GM12878 (cell line): ENCODE data around the gene ACVR1C. TPM values are rescaled to one million over a fixed set of nuclear protein-coding genes. Genes with fewer than 3 reads are reported as not detected.

ENCODE experiments used
- ATAC-seq: fragments of 200-7000 bp; cut with Tn5 transposase; 3 replicates; pipeline ENCODE4 v1.9.1; 2020; ENCODE audit warnings: mild to moderate bottlenecking, moderate library complexity
- BruUV-seq: library from RNA; stranded (reverse); fragments of 400-500 nt; replicated peaks from 2 replicates; lab custom pipeline; 2021; lab: Mats Ljungman, UMichigan
- CTCF ChIA-PET: fragments of 300-600 bp; sonication (Branson Sonifier 250); formaldehyde crosslinking; extraction: SDS; loops from one replicate; lab custom pipeline; 2021; ENCODE audit warnings: inconsistent platforms; lab: Yijun Ruan, JAX
- POLR2A ChIA-PET: fragments of 350-600 bp; formaldehyde crosslinking; extraction: SDS; loops from one replicate; lab custom pipeline; 2021; ENCODE audit warnings: inconsistent platforms; lab: Charles Lee
- RAD21 ChIA-PET: fragments of 300-600 bp; sonication (Branson Sonifier 250); formaldehyde crosslinking; loops from one replicate; lab custom pipeline; 2023; ENCODE audit warnings: antibody characterized with exemption; ENCODE audit not compliant: unreplicated experiment; lab: Charles Lee
- SMC1A ChIA-PET: fragments of 300-600 bp; sonication (Branson Sonifier 250); formaldehyde crosslinking; loops from one replicate; lab custom pipeline; 2023; ENCODE audit not compliant: unreplicated experiment, uncharacterized antibody; lab: Charles Lee
- DNase-seq: peaks from one replicate; pipeline ENCODE4 v3.0.0-alpha.2; 2011; ENCODE audit warnings: low read depth, low spot score
- FAIRE-seq: peaks from 3 replicates; lab custom pipeline; 2011; peaks lifted over from hg19 to GRCh38; lab: Jason Lieb, UNC
- H2AFZ ChIP-seq: 2 replicates; pipeline ENCODE4 v1.6.0; 2011; ENCODE audit warnings: low read depth, low read length, control low read depth; ENCODE audit not compliant: control insufficient read depth
- H3K27ac ChIP-seq: 2 replicates; pipeline ENCODE4 v1.5.1; 2011; ENCODE audit warnings: control low read depth; ENCODE audit not compliant: control insufficient read depth, insufficient read depth
- H3K27me3 ChIP-seq, 2 experiments: replicated peaks in 1 of 2; 2 replicates each; pipeline versions ENCODE4 v1.6.0 to v1.6.1; 2011; ENCODE audit warnings: low read length in 1 of 2; ENCODE audit not compliant: control insufficient read depth in 2 of 2, insufficient read depth in 2 of 2
- H3K36me3 ChIP-seq, 2 experiments: 2 replicates each; pipeline ENCODE4 v1.5.1; 2011; ENCODE audit warnings: low read length in 1 of 2; ENCODE audit not compliant: control insufficient read depth in 2 of 2, insufficient read depth in 2 of 2
- H3K4me1 ChIP-seq: 2 replicates; pipeline ENCODE4 v1.6.1; 2011; ENCODE audit warnings: mild to moderate bottlenecking, low read length, moderate library complexity, mixed read lengths; ENCODE audit not compliant: control insufficient read depth, insufficient read depth
- H3K4me2 ChIP-seq: 2 replicates; pipeline ENCODE4 v1.6.0; 2011; ENCODE audit warnings: control low read depth; ENCODE audit not compliant: control insufficient read depth, insufficient read depth
- H3K4me3 ChIP-seq: fragments of 200-600 bp; sonication (generic); 2 replicates; pipeline ENCODE4 v1.5.1; 2016
- H3K79me2 ChIP-seq: 2 replicates; pipeline ENCODE4 v1.6.0; 2011; ENCODE audit warnings: low read length; ENCODE audit not compliant: control insufficient read depth, insufficient read depth
- H3K9ac ChIP-seq: 2 replicates; pipeline ENCODE4 v1.8.0; 2011; ENCODE audit warnings: low read length, control low read depth, mixed read lengths; ENCODE audit not compliant: control insufficient read depth, insufficient read depth
- H3K9me3 ChIP-seq: replicated peaks from 3 replicates; pipeline ENCODE4 v1.5.1; 2011; ENCODE audit warnings: mild to moderate bottlenecking, low read length; ENCODE audit not compliant: control insufficient read depth, insufficient read depth
- H4K20me1 ChIP-seq: 2 replicates; pipeline ENCODE4 v1.6.0; 2011; ENCODE audit not compliant: control insufficient read depth, insufficient read depth
- CEBPB ChIP-seq, 2 experiments: fragments of 150-350 bp in 1 of 2; IDR thresholded peaks; 2 replicates each; pipeline ENCODE4 v1.6.1; 2012 to 2014; ENCODE audit warnings: low read depth in 2 of 2, low read length in 2 of 2, borderline replicate concordance in 1 of 2, inconsistent platforms in 1 of 2
- ETV6 ChIP-seq, 2 experiments: fragments of 450-650 bp in 1 of 2; IDR thresholded peaks in 1 of 2; conservative IDR thresholded peaks in 1 of 2; 2 replicates each; pipeline ENCODE4 v1.6.1; 2014; ENCODE audit warnings: antibody characterized with exemption in 1 of 2, borderline replicate concordance in 1 of 2, low read depth in 1 of 2, mild to moderate bottlenecking in 1 of 2, moderate library complexity in 1 of 2
- GATAD2B ChIP-seq: fragments of 450-650 bp; conservative IDR thresholded peaks from 2 replicates; pipeline ENCODE4 v1.6.1; 2017; ENCODE audit warnings: low read depth, mild to moderate bottlenecking, moderate library complexity
- MEF2B ChIP-seq: fragments of 450-650 bp; IDR thresholded peaks from 2 replicates; pipeline ENCODE4 v1.6.1; 2018; ENCODE audit warnings: mild to moderate bottlenecking, moderate library complexity; ENCODE audit not compliant: partially characterized antibody, poor library complexity, severe bottlenecking
- MXI1 ChIP-seq: fragments of 150-350 bp; IDR thresholded peaks from 2 replicates; pipeline ENCODE4 v1.6.1; 2011; ENCODE audit warnings: low read depth, mild to moderate bottlenecking, inconsistent platforms, low read length, improper control_type of control experiment
- MYB ChIP-seq: fragments of 150-350 bp; IDR thresholded peaks from 2 replicates; pipeline ENCODE4 v1.6.1; 2014; ENCODE audit warnings: mild to moderate bottlenecking, low read depth, low read length, borderline replicate concordance
- RAD21 ChIP-seq: IDR thresholded peaks from 2 replicates; pipeline ENCODE4 v1.6.1; 2011; ENCODE audit warnings: mild to moderate bottlenecking, low read depth, low read length, moderate library complexity; ENCODE audit not compliant: insufficient read depth
- SMAD1 ChIP-seq: fragments of 450-650 bp; IDR thresholded peaks from 2 replicates; pipeline ENCODE4 v1.6.1; 2018; ENCODE audit warnings: mild to moderate bottlenecking, low read depth; ENCODE audit not compliant: partially characterized antibody
- SP1 ChIP-seq: IDR thresholded peaks from one replicate; pipeline ENCODE4 v1.6.1; 2011; ENCODE audit warnings: low read depth, low read length
- SRF ChIP-seq, 2 experiments: IDR thresholded peaks; 2 replicates each; pipeline ENCODE4 v1.6.1; 2011; ENCODE audit warnings: low read depth in 2 of 2, low read length in 2 of 2, mild to moderate bottlenecking in 1 of 2, moderate library complexity in 1 of 2
- ZNF384 ChIP-seq: IDR thresholded peaks from 2 replicates; pipeline ENCODE4 v1.6.1; 2012; ENCODE audit warnings: low read depth, mild to moderate bottlenecking, low read length, improper control_type of control experiment, borderline replicate concordance
- ZSCAN29 ChIP-seq: fragments of 450-650 bp; IDR thresholded peaks from 2 replicates; pipeline ENCODE4 v1.6.1; 2017; ENCODE audit warnings: mild to moderate bottlenecking, moderate library complexity
- WGBS: methylation state at CpG from one replicate; pipeline ENCODE4 v1.1.6; 2016; ENCODE audit warnings: low lambda C conversion rate; ENCODE audit not compliant: insufficient replicate concordance, insufficient coverage; ENCODE audit errors: missing lambda C conversion rate; 5-methylcytosine and 5-hydroxymethylcytosine counted together
- in situ Hi-C: fragments of 300-500 bp; cut with MboI; formaldehyde crosslinking; loops from 9 replicates; pipeline ENCODE4 v1.14.3; 2018; ENCODE audit warnings: mixed read lengths
- intact Hi-C: fragments of 100-400 bp; cut with micrococcal nuclease; formaldehyde crosslinking; loops from one replicate; pipeline ENCODE4 v1.14.2; 2022; ENCODE audit not compliant: unreplicated experiment
- polyA plus RNA-seq, 11 experiments: library from polyadenylated mRNA; depleted of rRNA in 4 of 11; unstranded in 6 of 11; stranded (reverse) in 5 of 11; fragments of >200 nt; fragmentation: Nextera tagmentation in 4 of 11; fragmentation: Illumina TruSeq in 1 of 11; extraction: Ambion mirVana in 4 of 11; extraction: Trizol in 1 of 11; gene quantifications; 1 replicate in 1 of 11; 2 replicates in 10 of 11; pipeline versions ENCODE4 v1.2.1 to v1.2.3, GENCODE V29; 2011 to 2016; ENCODE audit warnings: inconsistent platforms in 2 of 11, missing spikeins in 2 of 11, low read depth in 1 of 11
- total RNA-seq, 4 experiments: library from RNA; depleted of rRNA in 3 of 4; stranded (reverse); fragments of >200 nt in 3 of 4; fragmentation: Illumina TruSeq in 1 of 4; extraction: Trizol in 1 of 4; gene quantifications; 2 replicates each; pipeline versions ENCODE4 v1.2.1 to v1.2.3, GENCODE V29; 2013 to 2021
- TF ChIP-seq, protein P1 (sequence below): fragments of 450-650 bp; IDR thresholded peaks from 2 replicates; pipeline ENCODE4 v1.6.1; 2018; ENCODE audit warnings: borderline replicate concordance, mild to moderate bottlenecking; ENCODE audit not compliant: partially characterized antibody
- TF ChIP-seq, protein P2 (sequence below): fragments of 450-650 bp; IDR thresholded peaks from 2 replicates; pipeline ENCODE4 v1.6.1; 2017; ENCODE audit warnings: antibody characterized with exemption, mild to moderate bottlenecking, moderate library complexity

Gene ACVR1C
- total and polyA plus RNA-seq, 10 of the 15 experiments (the other 5 are each of a cell fraction or from before 2014, with no cell fraction given): not detected

DNA sequence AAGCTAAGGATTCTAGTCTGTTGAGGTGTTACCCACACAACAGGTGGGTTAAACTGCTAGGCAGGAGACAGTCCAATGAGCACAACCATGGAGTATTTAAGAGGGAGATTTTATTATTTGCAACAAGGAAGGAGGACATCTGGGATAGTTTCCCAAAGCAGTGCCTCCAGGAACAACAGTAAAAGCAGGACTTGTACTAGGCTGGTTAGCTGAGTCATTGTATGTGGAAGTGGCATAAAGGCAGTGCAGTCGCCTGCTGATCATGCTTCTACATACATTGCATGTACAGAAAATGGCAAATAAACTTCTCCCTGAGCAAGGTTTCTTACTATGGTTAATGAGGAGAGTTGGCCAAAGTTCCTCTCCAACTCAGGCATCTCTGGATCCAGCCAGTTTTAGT, 138.7 kb downstream of the ACVR1C start (continued):
- TF ChIP-seq CEBPB (IDR thresholded peaks at IDR 0.05; ENCODE audit: borderline replicate concordance in 1 of 2, low read depth in 2 of 2, low read length in 2 of 2) (no peak), RAD21 (no peak)

DNA sequence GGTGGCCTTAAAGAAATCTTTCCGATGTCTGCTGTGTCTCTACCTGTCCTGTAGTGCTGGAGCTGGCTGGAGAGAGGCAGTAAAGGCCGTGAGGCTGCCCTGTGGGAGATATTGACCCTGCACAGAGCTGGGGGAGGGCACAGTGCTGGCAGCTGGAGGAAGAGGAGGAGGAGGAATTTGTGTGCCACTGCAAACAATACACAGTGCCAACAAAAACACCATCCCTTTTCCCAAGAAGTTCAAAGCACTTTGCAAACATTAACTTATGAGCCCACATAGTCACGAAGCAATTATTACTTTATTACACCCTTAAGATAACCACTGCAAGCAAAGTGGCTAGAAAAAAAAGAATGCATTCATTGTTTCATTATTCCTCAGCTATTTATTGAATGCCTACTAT, 139.8 kb downstream of the ACVR1C start:
- H4K20me1 ChIP-seq: no peaks in the 10 kb centered on the region
- DNase-seq (no peak), ATAC-seq (no peak), FAIRE-seq (no peak)
- WGBS: 87% methylated on average over 3 of the region's 3 CpGs
- intact Hi-C loops (no loop called here), in situ Hi-C loops (no loop called here)
- no peaks in the 10 kb centered on the region for H3K9me3 ChIP-seq
- no peak overlapping the region for H2AFZ ChIP-seq
- ChIA-PET SMC1A (interaction anchor here (0.6 to 10.9 kb wide), 17 partner anchors 9 to 207 kb away, joined by 3 to 165 read pairs (median 7); partner anchors contain the start of genes CYTIP and ERMN), RAD21 (interaction anchor here (0.5 to 8.1 kb wide), 8 partner anchors 9 to 185 kb away, joined by 3 to 81 read pairs (median 18); partner anchors contain the start of genes CYTIP and ERMN), POLR2A (interaction anchor here (3.6 kb wide), 1 partner anchor 9 kb away, joined by 18 read pairs; no protein-coding TSS in a partner anchor), CTCF (interaction anchor here (1.1 to 10.9 kb wide), 8 partner anchors 9 to 263 kb away, joined by 3 to 174 read pairs (median 10); partner anchors contain the start of gene ERMN)
- H3K79me2 ChIP-seq: no peaks in the 10 kb centered on the region
- no peaks in the 10 kb centered on the region for H3K36me3 ChIP-seq
- no peak overlapping the region for H3K27ac ChIP-seq
- BruUV-seq: no TSS peak
- H3K4me1 ChIP-seq: no peaks in the 10 kb centered on the region
- H3K4me2 ChIP-seq: no peak overlapping the region
- no peak overlapping the region for H3K4me3 ChIP-seq
- no peaks in the 10 kb centered on the region for H3K27me3 ChIP-seq
- TF ChIP-seq SRF (IDR thresholded peaks at IDR 0.05; ENCODE audit: low read depth in 2 of 2, low read length in 2 of 2) (no peak), ZNF384 (no peak), SMAD1 (no peak), MYB (no peak), MXI1 (no peak), MEF2B (no peak), SP1 (no peak), ETV6 (conservative IDR thresholded peaks at IDR 0.05 in 1 of 2, IDR thresholded peaks at IDR 0.05 in 1 of 2; ENCODE audit: borderline replicate concordance in 1 of 2, low read depth in 1 of 2) (no peak), GATAD2B (no peak), ZSCAN29 (no peak)
- TF ChIP-seq, protein P1, sequence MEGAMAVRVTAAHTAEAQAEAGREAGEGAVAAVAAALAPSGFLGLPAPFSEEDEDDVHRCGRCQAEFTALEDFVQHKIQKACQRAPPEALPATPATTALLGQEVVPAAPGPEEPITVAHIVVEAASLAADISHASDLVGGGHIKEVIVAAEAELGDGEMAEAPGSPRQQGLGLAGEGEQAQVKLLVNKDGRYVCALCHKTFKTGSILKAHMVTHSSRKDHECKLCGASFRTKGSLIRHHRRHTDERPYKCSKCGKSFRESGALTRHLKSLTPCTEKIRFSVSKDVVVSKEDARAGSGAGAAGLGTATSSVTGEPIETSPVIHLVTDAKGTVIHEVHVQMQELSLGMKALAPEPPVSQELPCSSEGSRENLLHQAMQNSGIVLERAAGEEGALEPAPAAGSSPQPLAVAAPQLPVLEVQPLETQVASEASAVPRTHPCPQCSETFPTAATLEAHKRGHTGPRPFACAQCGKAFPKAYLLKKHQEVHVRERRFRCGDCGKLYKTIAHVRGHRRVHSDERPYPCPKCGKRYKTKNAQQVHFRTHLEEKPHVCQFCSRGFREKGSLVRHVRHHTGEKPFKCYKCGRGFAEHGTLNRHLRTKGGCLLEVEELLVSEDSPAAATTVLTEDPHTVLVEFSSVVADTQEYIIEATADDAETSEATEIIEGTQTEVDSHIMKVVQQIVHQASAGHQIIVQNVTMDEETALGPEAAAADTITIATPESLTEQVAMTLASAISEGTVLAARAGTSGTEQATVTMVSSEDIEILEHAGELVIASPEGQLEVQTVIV: no peak
- TF ChIP-seq, protein P2, sequence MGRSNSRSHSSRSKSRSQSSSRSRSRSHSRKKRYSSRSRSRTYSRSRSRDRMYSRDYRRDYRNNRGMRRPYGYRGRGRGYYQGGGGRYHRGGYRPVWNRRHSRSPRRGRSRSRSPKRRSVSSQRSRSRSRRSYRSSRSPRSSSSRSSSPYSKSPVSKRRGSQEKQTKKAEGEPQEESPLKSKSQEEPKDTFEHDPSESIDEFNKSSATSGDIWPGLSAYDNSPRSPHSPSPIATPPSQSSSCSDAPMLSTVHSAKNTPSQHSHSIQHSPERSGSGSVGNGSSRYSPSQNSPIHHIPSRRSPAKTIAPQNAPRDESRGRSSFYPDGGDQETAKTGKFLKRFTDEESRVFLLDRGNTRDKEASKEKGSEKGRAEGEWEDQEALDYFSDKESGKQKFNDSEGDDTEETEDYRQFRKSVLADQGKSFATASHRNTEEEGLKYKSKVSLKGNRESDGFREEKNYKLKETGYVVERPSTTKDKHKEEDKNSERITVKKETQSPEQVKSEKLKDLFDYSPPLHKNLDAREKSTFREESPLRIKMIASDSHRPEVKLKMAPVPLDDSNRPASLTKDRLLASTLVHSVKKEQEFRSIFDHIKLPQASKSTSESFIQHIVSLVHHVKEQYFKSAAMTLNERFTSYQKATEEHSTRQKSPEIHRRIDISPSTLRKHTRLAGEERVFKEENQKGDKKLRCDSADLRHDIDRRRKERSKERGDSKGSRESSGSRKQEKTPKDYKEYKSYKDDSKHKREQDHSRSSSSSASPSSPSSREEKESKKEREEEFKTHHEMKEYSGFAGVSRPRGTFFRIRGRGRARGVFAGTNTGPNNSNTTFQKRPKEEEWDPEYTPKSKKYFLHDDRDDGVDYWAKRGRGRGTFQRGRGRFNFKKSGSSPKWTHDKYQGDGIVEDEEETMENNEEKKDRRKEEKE: no peak
- H3K9ac ChIP-seq: no peak overlapping the region
